NCI-H345 (cell line): ENCODE results near the gene TRIO.

Source experiments
- DNase-seq: peaks from one replicate; lab custom pipeline; 2025; lab: John Stamatoyannopoulos, UW

The TRIO gene

DNA sequence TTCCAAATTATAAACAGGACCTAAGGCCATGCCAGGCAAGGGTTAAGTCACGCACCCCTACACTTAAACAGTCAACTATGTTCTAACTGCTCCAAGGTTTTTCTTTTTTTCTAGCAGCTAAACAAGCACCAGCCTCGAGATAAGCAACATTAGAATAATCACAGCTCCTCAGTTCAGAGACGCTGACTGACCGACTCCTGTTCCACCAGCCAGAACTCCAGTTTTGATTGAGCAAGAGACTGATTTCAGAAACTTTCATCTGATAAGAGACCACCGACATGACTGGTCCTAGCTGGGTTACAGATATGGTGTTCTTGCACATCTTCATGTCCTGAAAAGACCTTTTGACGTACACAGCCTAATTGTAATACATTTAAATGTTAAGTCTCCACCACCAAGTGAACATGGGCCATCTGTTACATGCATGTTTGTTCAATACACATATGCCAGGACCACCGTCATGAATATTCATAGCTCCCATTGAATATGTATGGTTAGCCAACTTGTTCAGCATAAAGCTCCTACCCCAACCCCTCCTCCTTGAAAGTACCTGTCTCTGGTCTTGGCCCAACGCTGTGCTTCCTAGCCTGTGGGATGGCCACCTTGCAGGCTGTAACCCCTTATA is 414.8 kb downstream of the TRIO start:
- no peak for DNase-seq
